ENCODE measurements around the gene SLC23A2. TPM values are rescaled to one million over a fixed set of nuclear protein-coding genes. Genes with fewer than 3 reads are reported as not detected.
"Not testable (repeated sequence)": the region's sequence is repeated elsewhere in the genome, so short reads cannot be mapped to it uniquely, and the experiment has no call there.

SLC23A2 gene
- total RNA-seq, 1 donor from 2014 or later, result 24.2 TPM

DNA sequence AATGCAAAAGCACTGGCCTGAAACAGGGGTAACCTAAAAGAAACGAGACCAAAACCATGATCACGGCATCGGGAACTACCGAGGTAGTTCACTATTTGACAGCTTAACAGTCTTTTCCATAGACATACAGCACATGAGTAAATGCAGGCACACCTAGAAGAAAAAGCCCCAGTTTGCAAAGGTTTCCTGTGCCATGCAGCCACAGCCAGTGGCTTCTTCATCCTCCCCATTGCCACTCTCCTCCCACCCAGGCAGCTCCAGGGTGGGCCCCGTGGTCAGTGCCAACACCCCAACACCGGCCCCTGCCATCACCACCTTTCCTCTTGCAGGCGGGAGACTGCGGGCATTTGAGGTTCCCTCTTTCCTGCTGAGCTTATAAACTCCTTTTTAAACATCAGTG is 115.4 kb downstream of the SLC23A2 start:
- peaks cover 11% of the 10 kb centered on the region for H3K36me3 Mint-ChIP-seq (ENCODE audit: low read depth)
- H3K27me3 Mint-ChIP-seq (ENCODE audit: low read depth), result no peaks in the 10 kb centered on the region
- TF ChIP-seq, protein P1, sequence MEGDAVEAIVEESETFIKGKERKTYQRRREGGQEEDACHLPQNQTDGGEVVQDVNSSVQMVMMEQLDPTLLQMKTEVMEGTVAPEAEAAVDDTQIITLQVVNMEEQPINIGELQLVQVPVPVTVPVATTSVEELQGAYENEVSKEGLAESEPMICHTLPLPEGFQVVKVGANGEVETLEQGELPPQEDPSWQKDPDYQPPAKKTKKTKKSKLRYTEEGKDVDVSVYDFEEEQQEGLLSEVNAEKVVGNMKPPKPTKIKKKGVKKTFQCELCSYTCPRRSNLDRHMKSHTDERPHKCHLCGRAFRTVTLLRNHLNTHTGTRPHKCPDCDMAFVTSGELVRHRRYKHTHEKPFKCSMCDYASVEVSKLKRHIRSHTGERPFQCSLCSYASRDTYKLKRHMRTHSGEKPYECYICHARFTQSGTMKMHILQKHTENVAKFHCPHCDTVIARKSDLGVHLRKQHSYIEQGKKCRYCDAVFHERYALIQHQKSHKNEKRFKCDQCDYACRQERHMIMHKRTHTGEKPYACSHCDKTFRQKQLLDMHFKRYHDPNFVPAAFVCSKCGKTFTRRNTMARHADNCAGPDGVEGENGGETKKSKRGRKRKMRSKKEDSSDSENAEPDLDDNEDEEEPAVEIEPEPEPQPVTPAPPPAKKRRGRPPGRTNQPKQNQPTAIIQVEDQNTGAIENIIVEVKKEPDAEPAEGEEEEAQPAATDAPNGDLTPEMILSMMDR (IDR thresholded peaks at IDR 0.05), result no peak
- peaks cover 36% of the 10 kb centered on the region for H3K4me1 Mint-ChIP-seq (ENCODE audit: low read depth)
- DNase-seq (ENCODE audit: low spot score), result no peak
- H3K9me3 Mint-ChIP-seq (ENCODE audit: low read depth), result no peaks in the 10 kb centered on the region
- H3K27ac Mint-ChIP-seq (ENCODE audit: unreplicated experiment), result peak overlapping the region; percentile 11
- no peak overlapping the region for H3K4me3 Mint-ChIP-seq (ENCODE audit: unreplicated experiment)

DNA sequence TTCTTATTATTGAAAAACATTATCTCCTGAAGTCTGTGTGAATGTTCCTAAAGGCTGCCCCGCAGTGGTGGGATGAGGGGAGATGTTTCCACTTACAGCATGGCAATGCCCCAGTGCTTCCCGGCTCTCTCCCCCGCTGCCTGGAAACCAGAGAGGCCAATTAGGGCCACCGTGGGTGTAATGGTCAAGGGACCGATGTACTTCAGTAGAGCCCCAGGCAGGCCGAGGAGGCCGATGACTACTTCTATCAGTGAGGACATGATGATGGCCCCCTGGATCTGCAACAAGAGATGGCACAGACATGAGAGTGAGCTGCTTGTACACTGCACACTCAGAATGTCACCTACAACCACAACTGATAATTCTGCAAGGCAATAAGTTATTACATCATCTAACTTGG is 117.8 kb downstream of the SLC23A2 start:
- Mint-ChIP-seq H3K4me3 (ENCODE audit: unreplicated experiment) (no peak overlapping the region), H3K27ac (ENCODE audit: unreplicated experiment) (peak overlapping the region; percentile 95), H3K4me1 (ENCODE audit: low read depth) (peaks cover 36% of the 10 kb centered on the region), H3K27me3 (ENCODE audit: low read depth) (no peaks in the 10 kb centered on the region), H3K9me3 (ENCODE audit: low read depth) (no peaks in the 10 kb centered on the region), H3K36me3 (ENCODE audit: low read depth) (peaks cover 18% of the 10 kb centered on the region)
- no peak for DNase-seq (ENCODE audit: low spot score)
- TF ChIP-seq, protein P1 (IDR thresholded peaks at IDR 0.05), result no peak

DNA sequence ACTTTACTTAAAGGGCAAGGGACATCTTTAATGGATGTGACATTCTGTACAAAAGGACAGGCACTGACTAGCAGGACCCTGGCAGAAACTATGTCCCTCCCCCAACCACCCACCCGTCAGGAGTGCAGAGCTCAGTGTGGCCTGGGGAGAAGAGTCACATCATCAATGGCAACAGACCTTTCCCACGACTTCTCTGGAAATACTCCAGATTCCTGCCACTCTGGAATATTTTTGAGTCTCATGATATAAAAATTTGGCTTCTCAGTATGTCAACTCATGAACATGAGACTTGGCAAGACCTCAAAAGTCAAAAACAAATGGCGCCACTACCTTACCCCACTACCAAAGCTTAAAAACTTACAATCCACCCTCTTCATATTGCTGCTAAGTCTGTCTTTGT is 118.3 kb downstream of the SLC23A2 start:
- no peaks in the 10 kb centered on the region for H3K9me3 Mint-ChIP-seq (ENCODE audit: low read depth)
- TF ChIP-seq, protein P1 (IDR thresholded peaks at IDR 0.05), result no peak
- peak overlapping the region; percentile 95 for H3K27ac Mint-ChIP-seq (ENCODE audit: unreplicated experiment)
- no peaks in the 10 kb centered on the region for H3K27me3 Mint-ChIP-seq (ENCODE audit: low read depth)
- no peak overlapping the region for H3K4me3 Mint-ChIP-seq (ENCODE audit: unreplicated experiment)
- H3K4me1 Mint-ChIP-seq (ENCODE audit: low read depth), result peaks cover 36% of the 10 kb centered on the region
- no peak for DNase-seq (ENCODE audit: low spot score)
- H3K36me3 Mint-ChIP-seq (ENCODE audit: low read depth), result peaks cover 18% of the 10 kb centered on the region

DNA sequence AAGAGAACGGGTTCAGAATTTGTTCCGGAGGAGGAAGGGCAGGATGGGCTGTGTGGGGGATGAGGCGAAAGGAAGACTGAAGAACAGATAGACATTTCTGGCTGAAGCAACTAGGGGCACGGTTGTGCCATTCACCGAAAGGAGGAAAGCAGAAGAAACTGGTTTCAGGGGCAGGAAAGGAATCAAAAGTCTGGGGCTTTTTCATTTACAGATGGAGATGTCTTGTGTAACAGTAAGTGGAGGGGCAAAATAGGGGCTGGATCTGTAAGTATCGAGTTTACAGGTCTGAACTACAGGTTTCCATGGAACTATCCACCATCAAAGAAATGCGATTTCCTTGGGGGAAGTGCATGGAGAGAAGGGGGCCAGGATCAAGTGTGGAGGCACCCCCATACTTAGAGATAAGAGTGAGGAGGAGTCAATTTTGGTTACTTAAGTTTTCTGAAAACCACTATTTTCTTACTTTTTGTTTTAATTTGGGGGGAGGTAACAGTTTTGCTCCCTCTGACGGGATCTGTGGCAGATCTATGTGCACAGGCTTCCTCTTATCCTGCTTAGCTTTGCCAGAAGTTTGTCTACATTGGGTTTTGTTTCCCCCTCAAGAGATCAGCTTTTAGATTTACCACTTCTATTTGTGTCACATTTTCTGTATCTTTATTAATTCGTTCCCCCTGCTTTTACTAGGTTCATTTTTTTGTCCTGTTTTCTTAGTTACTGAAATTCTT is 120.1 kb downstream of the SLC23A2 start:
- no peak overlapping the region for H3K27ac Mint-ChIP-seq (ENCODE audit: unreplicated experiment)
- H3K4me1 Mint-ChIP-seq (ENCODE audit: low read depth), result peaks cover 36% of the 10 kb centered on the region
- H3K36me3 Mint-ChIP-seq (ENCODE audit: low read depth), result peaks cover 18% of the 10 kb centered on the region
- TF ChIP-seq, protein P1 (IDR thresholded peaks at IDR 0.05), result no peak
- H3K4me3 Mint-ChIP-seq (ENCODE audit: unreplicated experiment), result no peak overlapping the region
- H3K27me3 Mint-ChIP-seq (ENCODE audit: low read depth), result no peaks in the 10 kb centered on the region
- H3K9me3 Mint-ChIP-seq (ENCODE audit: low read depth), result no peaks in the 10 kb centered on the region
- no peak for DNase-seq (ENCODE audit: low spot score)

DNA sequence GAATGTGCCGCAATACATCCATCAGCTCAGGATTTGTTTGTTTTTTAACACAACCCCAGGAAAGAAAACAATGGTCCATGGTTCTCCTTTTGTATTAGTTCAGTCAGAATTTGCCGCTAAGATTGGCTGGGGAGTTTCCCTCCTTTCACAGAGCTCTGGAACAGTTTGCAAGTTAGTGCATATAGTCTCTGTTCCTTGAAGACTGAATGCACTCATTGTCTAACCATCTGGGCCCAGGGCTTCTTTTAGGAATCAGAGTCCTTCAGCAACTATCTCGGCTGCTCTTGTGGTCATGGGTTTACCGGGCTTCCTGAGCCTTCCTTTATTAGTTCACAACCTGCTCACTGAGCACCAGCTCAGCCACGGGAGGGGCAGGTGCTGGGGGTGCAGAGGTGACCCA is 121.3 kb downstream of the SLC23A2 start:
- H3K27ac Mint-ChIP-seq (ENCODE audit: unreplicated experiment), result peak overlapping the region; percentile 49
- no peaks in the 10 kb centered on the region for H3K9me3 Mint-ChIP-seq (ENCODE audit: low read depth)
- no peak for DNase-seq (ENCODE audit: low spot score)
- H3K36me3 Mint-ChIP-seq (ENCODE audit: low read depth), result peaks cover 18% of the 10 kb centered on the region
- TF ChIP-seq, protein P1 (IDR thresholded peaks at IDR 0.05), result no peak
- H3K27me3 Mint-ChIP-seq (ENCODE audit: low read depth), result no peaks in the 10 kb centered on the region
- no peak overlapping the region for H3K4me3 Mint-ChIP-seq (ENCODE audit: unreplicated experiment)
- H3K4me1 Mint-ChIP-seq (ENCODE audit: low read depth), result peaks cover 32% of the 10 kb centered on the region

DNA sequence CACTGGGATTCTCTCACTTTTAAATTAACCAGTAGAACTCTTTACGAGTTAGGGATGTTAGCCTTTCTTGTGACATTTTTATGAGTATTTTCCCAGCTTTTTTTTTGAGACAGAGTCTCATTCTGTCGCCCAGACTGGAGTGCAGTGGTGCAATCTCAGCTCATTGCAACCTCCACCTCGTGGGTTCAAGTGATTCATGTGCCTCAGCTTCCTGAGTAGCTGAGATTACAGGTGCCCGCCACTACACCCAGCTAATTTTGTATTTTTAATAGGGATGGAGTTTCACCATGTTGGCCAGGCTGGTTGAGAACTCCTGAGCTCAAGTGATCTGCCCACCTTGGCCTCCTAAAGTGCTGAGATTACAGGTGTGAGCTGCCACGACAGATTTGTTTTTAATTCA is 123.2 kb downstream of the SLC23A2 start:
- not testable (repeated sequence) for H3K4me3 Mint-ChIP-seq (ENCODE audit: unreplicated experiment); DNase-seq (ENCODE audit: low spot score); H3K27me3 Mint-ChIP-seq (ENCODE audit: low read depth); H3K27ac Mint-ChIP-seq (ENCODE audit: unreplicated experiment); H3K9me3 Mint-ChIP-seq (ENCODE audit: low read depth)
- Mint-ChIP-seq H3K36me3 (ENCODE audit: low read depth) (peaks cover 27% of the 10 kb centered on the region), H3K4me1 (ENCODE audit: low read depth) (peaks cover 13% of the 10 kb centered on the region)

Measured in chondrocyte (in vitro differentiated cells).